Inflammatory macrophage (primary cell): ENCODE results near the gene C17orf67.

Experiments
- DNase-seq, 2 donors: peaks; one replicate each; pipeline ENCODE4 v3.0.0-alpha.2; 2020 to 2022

Gene C17orf67

DNA sequence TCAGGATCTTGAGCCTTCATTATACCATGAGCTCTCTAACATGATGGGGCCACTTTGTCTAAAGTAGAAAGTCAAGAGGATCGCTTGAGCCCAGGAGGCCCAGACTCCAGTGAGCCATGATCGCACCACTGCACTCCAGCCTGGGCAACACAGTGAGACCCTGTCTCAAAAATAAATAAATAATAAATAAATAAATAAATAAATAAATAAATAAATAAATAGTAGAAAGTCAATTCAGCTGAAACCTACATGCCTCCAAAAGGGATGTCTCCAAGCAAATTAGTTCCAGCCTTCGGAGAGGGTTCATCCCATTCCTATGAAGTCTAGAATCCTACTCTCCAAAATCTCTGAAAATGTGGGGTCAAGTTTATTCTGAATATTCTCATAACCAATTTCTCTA lies 26.0 kb downstream of the C17orf67 start:
- no peak for DNase-seq

DNA sequence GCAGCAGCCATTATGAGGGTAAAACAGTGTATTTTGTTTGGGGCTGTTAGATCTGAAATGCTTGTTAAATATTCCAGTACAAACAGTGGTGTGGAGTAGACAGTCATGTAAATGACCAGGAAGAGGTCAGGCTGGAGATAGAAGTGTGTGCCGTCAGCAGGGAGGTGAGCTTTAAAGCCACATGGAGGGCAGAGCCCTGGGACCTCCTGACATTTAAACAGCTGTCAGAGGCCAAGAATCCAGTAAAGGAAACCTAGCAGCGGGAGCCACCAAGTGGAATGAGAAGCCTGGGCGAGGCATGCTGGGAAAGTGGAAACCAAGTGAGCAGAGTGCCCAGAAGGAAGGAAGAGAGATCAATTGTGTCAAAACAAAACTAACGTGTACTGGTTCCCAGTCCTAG lies 26.8 kb downstream of the C17orf67 start:
- no peak for DNase-seq

DNA sequence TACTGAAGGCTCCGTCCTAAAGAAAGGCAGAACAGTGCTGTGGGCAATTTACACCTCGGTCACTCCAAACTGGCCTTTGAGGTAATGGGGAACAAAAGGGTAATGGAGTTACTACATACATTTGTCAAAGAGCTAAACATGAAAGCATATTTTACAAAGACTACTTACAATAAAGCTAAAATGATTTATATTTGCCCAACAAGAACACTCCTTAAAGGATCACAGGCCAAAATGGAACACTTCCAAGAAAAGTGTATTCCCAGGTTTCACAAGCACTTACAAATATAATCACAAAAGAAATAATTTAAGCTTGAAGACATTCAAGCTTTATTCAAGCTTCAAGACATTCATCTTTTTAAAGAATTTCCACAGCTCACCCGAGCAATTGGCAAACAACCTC lies 29.3 kb downstream of the C17orf67 start:
- DNase-seq = no peak

DNA sequence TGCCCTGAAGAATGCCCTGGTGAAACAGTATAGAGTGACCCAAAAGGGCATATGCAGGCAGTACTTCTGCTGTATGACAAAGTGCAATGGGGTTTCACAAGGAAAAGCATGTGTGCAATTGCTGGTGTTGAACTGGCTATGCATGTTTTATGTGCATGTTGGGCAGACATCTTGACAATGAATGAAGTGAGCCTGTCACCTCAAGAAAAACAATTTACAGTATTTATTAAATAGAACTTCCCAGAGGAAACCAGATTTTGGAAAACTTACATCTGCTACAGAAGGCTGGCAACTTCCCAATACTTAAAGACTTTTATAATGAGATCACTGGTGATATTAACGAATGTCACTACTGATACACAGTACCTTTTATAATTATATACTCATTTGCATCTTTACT lies 30.6 kb downstream of the C17orf67 start:
- DNase-seq = no peak

DNA sequence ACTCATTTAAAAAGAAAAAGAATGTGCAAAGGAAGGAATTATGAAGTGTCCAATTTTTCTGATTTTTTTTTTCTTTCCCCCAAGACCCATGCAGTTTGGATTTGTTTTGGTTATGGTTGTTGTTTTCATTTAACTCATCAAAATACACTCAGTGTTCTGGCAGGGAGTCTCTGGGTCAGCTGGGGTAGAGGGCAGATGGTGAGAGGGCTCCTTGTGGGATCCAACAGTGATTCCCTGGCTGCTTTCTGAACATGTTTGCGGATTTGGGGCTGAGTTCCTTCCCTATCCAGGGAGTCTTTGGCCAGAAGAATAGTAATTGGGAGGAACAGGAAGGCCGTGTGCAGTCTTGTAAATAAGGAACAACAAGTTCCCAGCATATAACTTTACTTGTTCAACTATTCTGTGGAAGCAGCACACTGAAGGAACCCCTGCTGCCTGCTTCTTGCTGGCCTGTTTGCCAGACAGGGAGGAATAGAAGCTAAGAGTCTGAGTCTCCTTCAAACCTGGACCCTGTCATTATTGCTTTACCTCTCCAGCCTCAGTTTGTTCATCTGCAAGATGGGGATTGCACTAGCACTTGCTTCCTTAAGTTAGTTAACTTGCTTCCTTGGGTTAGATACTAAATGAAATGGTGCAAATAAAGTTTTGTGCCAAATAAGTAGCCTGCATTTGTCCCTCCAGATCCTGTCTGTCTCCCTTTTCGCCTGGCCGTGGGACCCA lies 32.1 kb downstream of the C17orf67 start:
- DNase-seq = no peak

DNA sequence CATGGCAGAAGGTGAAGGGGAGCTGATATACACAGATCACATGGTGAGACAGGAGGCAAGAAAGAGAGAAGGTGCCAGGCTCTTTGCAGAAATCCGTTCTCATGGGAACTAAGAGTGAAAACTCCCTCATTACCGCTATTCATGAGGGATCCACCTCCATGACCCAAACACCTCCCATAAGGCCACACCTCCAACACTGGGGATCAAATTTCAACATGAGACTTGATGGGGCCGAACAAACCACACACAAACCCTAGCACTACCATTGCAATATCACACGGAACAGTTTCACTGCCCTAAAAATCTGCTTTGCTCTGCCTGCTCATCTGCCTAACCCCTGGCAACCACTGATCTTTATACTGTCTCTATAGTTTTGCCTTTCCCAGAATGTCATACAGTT lies 34.8 kb downstream of the C17orf67 start:
- DNase-seq = no peak

DNA sequence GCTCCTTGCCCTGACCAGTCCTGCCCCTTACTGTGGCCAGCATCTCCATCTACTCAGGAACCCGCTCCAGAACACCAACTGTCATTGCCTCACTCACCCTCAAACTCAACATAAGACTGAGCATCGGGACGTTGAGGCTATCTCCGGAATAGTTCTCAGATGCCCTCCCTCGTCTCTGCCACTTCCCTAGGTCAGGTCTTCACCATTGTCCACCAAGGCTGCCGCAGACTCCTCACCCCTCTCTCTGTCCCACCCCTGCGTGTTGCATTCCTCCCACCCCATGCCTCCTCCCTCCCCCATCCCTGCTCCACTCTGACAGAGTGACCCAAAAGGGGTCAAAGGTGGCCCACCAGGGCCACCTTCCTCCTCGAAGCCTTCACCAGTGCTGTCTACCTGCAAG lies 37.2 kb downstream of the C17orf67 start:
- DNase-seq = no peak

DNA sequence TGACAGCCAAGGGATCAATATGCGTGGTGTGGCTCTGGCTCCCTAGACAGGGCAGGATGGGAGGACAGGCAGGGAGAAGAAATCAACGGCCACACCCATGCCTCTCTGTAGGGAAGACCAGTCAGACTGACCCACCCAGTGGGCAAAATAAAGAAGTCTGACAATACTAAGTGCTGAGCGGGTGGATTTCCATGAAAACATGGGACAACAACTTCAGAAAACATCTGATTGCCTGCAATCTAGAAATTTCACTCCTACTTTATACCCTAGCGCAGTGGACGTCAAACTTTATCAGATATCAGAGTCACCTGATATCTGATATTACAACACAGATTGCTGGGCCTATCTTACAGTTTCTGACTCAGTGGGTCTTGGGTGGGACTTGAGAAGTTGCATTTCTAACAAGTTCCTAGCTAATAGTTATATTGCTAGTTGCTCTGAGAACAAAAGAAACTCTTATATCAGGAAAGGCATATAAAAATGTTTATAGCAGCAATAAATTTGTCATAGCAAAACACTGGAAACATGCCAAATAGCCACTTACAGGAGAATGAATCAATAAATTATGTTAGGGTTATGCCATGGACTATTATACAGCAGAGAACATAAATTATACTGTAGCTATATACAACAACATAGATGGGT lies 38.4 kb downstream of the C17orf67 start:
- DNase-seq = no peak

DNA sequence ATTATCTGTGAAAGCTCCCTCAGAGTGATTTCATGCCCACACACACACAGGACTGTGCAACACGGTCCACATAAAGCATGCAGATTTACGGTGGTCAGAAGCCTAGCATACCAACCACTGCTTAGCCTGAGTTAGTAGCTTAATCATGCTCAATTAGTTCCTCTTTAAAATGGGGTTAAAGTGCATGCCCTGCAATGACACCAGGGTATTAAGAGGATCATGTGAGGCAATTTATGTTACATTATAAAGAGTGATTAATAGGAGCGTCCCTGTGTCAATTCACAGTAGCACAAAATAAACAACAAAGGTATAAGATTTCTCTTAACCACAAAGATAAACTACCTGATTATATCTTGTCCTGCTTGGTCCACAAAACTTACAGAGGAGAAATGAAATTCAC lies 39.8 kb downstream of the C17orf67 start:
- peak; percentile 67 to 84 for DNase-seq

DNA sequence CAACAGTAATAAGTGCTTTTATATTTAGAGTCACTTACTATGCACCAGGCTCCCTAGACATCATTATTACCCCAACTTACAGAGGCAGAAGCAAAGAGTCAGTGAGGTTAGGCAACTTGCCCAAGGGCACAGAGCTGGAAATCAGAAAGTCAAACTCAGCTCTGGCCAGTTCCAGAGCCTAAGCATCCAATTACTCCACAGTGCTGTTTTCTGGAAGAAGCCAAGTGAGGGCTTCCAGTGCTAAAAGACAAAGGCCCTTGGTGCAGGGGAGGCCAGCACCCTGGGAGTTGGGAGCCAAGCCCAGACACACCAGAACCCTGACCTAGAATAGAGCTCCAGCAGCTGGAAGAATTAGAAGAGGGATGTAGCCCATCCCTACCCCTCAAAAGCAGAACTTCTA lies 40.2 kb downstream of the C17orf67 start:
- no peak for DNase-seq

DNA sequence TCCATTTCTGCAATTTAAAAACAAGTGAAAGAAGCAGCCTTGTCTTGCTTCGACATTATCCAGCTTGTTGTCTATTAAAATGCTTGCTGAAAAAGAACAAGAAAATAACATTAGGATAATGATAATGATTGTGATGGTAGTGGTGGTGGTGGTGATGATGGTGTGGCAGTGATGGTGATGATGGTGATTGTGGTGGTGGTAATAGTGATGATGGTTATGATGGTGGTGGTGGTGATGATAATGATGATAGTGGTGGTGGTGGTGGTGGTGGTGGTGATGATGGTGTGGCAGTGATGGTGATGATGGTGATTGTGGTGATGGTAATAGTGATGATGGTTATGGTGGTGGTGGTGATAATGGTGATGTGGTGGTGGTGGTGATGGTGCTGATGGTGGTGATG lies 41.5 kb downstream of the C17orf67 start:
- no peak for DNase-seq

DNA sequence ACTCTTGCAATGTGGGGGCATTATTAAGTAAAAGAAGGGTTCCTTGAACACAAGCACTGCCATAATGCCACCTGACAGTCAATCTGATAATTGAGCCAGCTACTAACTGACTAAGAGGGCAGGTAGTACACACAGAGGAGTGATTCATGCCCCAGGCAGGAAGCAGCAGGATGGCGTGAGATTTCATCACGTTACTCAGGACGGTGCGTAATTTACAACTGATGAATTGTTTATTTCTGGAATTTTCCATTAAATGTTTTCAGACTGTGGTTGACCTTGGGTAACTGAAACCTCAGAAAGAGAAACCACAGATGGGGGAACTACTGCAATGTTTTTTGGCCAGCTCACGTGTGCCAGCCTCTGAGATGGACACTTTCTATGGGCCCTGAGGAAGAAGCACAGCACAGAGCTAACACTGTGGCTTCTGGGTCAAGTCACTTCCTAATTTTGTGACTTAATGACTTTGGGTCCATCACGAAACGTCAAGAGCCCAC lies 46.7 kb downstream of the C17orf67 start:
- peak; percentile 96 to 97 for DNase-seq

DNA sequence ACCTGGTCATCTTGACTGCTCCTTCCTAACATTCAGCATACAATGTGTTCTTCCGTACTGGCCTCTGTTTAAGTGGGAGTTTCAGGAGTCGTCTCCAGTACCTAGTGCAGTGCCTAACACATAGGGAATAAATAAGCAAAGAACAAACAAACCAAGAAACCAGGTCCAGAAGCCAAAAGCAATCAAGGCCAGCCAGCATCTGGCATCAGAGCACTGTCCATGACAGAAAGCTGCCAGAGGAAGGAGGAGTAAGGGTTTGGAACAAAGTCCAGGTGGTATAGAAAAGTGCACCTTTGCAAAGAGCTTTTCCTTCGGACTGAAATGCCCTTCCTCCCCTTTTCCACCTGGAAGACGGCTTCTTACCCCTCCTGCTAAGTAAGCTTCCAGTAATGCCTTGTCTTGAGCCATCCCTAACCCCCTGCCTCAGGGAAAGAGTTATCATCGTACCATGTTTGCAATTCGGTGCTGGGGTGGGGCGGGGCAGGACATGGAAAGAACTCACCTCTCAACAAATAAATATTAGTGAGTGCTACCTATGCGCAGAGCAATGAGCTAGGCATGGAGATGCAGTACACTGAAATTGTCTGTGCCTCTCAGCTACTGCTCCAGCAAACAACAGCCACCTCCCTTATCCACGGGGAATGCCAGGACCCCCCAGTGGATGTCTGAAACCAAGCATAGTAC lies 47.6 kb downstream of the C17orf67 start:
- no peak for DNase-seq

DNA sequence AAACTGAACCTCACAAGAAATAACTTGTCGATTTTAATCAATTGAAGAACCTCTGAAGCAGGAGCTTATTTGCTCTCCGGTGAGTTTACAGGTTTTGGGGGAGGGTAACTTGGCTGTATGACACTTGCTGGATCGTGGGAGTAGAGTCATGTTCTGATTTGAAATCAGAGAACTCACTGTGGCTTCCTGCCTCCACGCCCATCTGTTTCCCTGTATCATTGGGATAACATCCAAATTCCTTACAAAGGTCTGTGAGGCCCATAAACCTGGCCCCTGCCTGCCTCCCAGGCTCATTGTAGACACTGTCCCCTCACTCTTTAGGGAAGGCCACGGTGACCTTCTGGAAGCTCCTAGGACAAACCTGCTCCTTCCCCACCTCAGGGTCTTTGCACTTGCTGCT lies 48.3 kb downstream of the C17orf67 start:
- peak in 1 of 2 donors; percentile 22 for DNase-seq

DNA sequence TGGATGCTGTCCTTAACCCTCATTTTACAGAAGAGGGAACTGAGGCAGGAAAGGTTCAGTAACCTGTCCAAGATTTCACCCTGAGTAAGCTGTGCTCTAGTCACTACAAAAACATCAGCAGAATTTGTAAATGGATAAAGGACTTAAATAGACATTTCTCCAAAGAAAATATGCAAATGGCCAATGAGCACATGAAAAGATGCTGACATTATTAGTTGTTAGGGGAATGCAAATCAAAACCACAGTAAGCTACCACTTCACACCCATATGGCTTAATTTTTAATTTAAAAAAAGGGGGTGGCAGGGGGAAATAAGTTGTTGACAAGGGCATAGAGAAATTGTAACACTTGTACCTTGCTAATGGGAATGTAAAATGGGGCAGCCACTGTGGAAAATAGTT lies 51.4 kb downstream of the C17orf67 start:
- DNase-seq = no peak

DNA sequence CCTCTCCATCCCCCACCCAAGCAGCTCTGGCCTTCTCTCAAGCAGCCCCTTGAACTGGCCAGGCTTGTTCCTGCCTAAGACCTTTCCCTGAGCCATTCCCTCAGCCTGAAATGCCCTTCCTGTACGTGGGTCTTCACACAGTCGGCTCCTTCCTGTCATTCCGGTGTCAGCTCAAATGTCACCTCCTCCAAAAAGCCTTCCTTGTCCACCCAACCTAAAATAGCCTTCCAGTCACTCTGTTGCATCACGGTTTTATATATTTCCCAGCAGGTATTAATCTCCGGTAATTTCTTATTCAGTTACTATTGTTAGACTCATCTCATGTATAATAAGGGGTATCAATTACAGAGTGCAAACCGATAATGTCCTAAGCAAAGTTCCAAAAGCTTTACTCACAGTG lies 51.8 kb downstream of the C17orf67 start:
- no peak for DNase-seq

DNA sequence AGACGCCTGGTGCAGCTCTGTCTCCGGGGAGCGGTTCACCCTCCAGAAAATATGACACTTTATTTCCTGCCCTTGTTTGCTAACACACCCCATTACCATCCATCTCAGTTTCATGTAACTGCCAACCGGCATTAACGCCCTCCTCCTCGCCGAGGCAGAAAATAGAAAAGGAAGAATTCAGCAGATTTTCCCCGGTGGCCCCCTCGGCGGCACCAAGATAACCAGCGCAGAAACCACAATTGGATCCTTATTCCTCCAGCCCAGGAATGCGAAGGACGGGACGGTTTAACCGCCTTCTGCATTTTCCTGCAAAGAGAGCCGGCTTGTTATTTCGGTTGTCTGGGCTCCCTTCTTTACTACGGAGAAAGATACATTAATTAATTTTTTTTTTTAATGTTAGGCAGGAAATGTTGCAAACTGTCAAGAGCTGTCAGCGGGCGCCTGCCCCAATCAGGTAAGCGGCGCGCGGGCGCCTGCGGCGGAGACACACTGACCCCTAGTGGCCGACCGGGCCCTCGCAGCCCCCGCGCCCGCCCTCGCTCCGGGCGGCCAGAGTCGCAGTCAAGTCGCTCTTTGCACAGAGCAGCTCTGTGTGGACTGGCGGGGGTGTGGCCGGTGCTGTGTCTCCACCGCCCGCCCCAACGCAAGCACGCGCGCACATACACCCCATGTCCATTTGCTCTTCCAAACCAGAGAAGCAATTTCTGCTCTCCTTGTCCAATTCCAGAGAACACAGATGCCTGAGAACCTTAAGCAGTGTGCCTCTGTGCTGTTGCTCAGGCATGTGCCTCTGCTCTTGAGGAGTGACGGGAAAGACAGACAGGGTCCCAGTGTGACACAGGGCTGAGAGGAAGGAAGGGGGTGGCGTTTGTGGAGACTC lies 53.6 kb downstream of the C17orf67 start:
- DNase-seq = peak; percentile 81 to 82

DNA sequence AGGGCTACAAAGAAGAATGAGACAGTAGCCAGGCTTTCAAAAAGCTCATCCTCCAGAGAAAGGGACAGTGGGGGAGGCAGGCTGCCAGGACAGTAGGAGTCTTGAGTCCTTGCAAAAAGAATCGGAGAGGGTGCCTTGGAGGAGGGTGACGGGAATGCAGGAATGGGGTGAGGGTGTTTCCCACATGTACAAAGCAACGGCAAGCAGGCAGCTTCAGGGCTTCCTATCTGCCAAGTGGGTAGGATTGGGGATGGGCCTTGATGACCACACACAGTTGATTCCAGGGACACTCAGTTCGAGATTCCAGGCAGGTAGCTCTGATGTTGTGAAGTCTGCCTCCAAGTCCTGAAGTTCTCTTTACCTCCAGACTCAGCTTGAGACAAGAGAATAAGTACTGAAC lies 54.4 kb downstream of the C17orf67 start:
- no peak for DNase-seq

DNA sequence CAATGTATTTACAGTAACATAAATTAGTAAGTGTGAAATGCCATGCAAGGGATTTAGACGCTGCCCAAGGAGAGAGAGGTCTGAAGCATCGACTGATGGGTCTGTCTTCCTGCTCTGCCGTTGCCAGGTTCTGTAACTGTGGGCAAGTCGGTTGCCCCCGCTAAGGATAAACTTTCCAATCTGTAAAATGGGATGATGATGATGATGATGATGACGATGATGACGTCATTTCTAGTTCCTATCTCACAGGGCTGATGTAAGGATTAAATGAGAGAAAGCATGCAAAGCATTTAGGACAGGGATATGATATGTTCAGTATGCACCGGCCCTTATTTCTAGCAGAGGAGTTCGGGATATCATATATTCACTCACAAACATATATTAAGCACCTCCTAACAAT lies 54.8 kb downstream of the C17orf67 start:
- no peak for DNase-seq

DNA sequence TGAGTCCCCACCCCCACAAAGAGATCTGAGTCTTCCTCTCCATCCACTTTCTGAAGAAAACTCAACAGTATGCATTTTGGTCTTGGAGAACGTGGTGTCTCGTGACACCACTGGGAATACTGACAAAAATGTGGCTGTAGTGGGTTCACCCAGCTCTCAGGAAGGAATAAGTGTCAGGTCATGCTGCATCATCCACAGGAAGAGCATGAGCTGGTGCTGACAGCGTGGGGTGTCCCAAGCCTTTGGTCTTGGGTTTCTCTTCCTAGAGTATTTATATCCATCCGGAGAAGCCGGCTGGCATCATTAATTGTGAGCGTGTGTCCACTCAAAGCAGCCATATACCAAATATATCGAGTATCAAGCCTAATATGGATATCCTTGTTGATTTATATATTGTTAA lies 55.9 kb downstream of the C17orf67 start:
- peak in 1 of 2 donors; percentile 39 for DNase-seq

DNA sequence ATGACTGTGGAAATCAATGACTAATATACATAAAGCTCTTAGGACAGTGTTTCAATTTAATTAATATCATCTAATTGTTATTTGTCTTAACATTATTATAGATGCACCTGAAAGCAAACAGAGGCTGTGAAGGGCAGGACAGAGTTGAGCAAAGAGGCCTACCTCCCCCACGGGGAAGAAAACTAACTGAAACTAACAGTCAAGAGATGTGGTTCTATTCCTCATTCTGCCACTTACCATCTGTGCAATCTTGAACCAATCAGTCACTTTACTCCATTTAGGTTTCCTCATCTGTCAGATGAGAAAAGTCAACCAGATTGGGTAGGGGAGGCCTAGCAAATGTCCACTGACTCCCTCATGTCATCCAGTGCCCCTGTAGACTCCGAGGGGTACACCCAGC lies 59.1 kb downstream of the C17orf67 start:
- DNase-seq = no peak

DNA sequence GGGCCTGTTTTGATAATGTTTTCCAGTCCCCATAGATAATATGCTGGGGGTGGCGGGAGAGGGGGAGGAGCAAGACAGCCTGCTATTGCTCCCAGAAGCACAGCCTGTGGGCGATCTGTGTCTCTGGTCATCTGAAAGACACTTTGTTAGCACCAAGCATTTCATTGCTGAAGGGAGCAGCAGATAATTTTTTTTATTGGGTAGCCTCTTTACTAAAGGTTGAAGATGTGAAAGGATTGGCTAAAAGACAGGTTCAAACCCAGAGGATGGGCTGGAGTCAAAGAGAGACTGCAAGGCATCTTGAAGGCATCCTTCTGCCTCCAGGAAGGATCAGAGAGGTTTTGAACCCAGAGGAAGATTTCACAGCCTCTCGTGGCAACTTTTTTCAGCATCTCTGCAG lies 60.6 kb downstream of the C17orf67 start:
- no peak for DNase-seq

DNA sequence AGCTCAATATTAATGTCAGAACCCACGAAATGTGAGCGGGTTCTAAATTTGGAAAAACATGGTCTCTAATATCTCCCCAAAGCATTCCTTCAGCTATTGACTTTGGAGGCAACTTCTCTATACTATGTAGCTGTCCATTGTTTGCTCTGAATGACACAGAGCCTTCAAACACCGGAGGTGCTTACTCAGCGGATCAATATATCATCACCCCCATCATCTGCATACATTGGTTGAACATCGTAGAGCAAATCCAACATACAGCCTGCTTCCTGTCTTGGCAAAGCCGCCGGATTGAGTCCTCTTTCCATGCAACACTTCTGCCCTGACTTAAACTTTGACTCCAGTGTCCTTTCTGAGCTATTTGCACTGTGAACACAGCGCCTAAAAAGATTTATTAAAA lies 61.3 kb downstream of the C17orf67 start:
- DNase-seq = no peak
